SH-SY5Y (cell line): ENCODE results near the gene SH3BP2.

Experiments used
- GATA2 ChIP-seq: IDR thresholded peaks from 2 replicates; pipeline ENCODE4 v1.6.1; 2011; ENCODE audit warnings: mild to moderate bottlenecking, low read depth, low read length
- GATA3 ChIP-seq: IDR thresholded peaks from 2 replicates; pipeline ENCODE4 v1.6.1; 2011; ENCODE audit warnings: low read depth, mild to moderate bottlenecking, low read length, moderate library complexity

- no peak for TF ChIP-seq GATA2
- TF ChIP-seq GATA3: no peak
Observed at GRCh38 chr4:2793586-2794485, 951 bp downstream of the SH3BP2 start.
